Adipocyte (in vitro differentiated cells): ENCODE measurements around the gene KRT4.

Experiments used
- DNase-seq: peaks from one replicate; pipeline ENCODE4 v3.0.0-alpha.2; 2015; ENCODE audit warnings: low read depth
- H3K27me3 ChIP-seq: replicated peaks from 2 replicates; pipeline ENCODE4 v1.7.0; 2013; ENCODE audit warnings: mild to moderate bottlenecking, low read length, moderate library complexity; ENCODE audit not compliant: control insufficient read depth, insufficient read depth
- H3K36me3 ChIP-seq: 2 replicates; pipeline ENCODE4 v1.7.0; 2013; ENCODE audit warnings: low read length, mild to moderate bottlenecking, moderate library complexity; ENCODE audit not compliant: control insufficient read depth, insufficient read depth, severe bottlenecking
- H3K4me1 ChIP-seq: 2 replicates; pipeline ENCODE4 v1.7.0; 2013; ENCODE audit warnings: mild to moderate bottlenecking, low read length, moderate library complexity; ENCODE audit not compliant: control insufficient read depth, insufficient read depth
- H3K4me3 ChIP-seq: 2 replicates; pipeline ENCODE4 v1.7.0; 2013; ENCODE audit warnings: mild to moderate bottlenecking, low read length, moderate library complexity
- H3K9ac ChIP-seq: 2 replicates; pipeline ENCODE4 v1.7.0; 2013; ENCODE audit warnings: mild to moderate bottlenecking, low read length, moderate library complexity
- H3K9me3 ChIP-seq: 2 replicates; pipeline ENCODE4 v1.7.0; 2013; ENCODE audit warnings: mild to moderate bottlenecking, low read length, moderate library complexity; ENCODE audit not compliant: control insufficient read depth

KRT4 gene

GRCh38 chr12:52835271-52836041 is 21.5 kb upstream of the KRT4 start:
- Histone ChIP-seq H3K9ac (no peak overlapping the region), H3K27me3 (peaks cover 22% of the 10 kb centered on the region), H3K4me1 (peaks cover 41% of the 10 kb centered on the region), H3K9me3 (no peaks in the 10 kb centered on the region), H3K36me3 (no peaks in the 10 kb centered on the region), H3K4me3 (no peak overlapping the region)
- no peak for DNase-seq

- DNase-seq, result no peak
- H3K4me1 ChIP-seq, result peaks cover 47% of the 10 kb centered on the region
- no peaks in the 10 kb centered on the region for H3K36me3 ChIP-seq
- no peak overlapping the region for H3K4me3 ChIP-seq
- no peak overlapping the region for H3K9ac ChIP-seq
- peaks cover 16% of the 10 kb centered on the region for H3K27me3 ChIP-seq
- no peaks in the 10 kb centered on the region for H3K9me3 ChIP-seq
Measured at GRCh38 chr12:52834727-52835001, 20.7 kb upstream of the KRT4 start.

GRCh38 chr12:52833922-52834726 is 20.2 kb upstream of the KRT4 start, which contains the start of gene KRT79:
Gene KRT79, minus strand, starts transcription at chr12:52834311. Its CDS starts 51 bp downstream, at chr12:52834260.
- no peaks in the 10 kb centered on the region for H3K36me3 ChIP-seq
- H3K9ac ChIP-seq, result no peak within 1 kb of the TSS
- H3K27me3 ChIP-seq, result peaks cover 11% of the 10 kb centered on the region
- peaks cover 49% of the 10 kb centered on the region for H3K4me1 ChIP-seq
- DNase-seq, result no peak
- no peaks in the 10 kb centered on the region for H3K9me3 ChIP-seq
- no peak within 1 kb of the TSS for H3K4me3 ChIP-seq

GRCh38 chr12:52832985-52833905 is 19.3 kb upstream of the KRT4 start:
- Histone ChIP-seq H3K36me3 (no peaks in the 10 kb centered on the region), H3K4me3 (no peak overlapping the region), H3K9ac (no peak overlapping the region), H3K4me1 (peaks cover 58% of the 10 kb centered on the region), H3K9me3 (no peaks in the 10 kb centered on the region), H3K27me3 (peaks cover 2% of the 10 kb centered on the region)
- no peak for DNase-seq

- no peak for DNase-seq
Measured at GRCh38 chr12:52832451-52832850, 18.5 kb upstream of the KRT4 start.

GRCh38 chr12:52831251-52831650 is 17.3 kb upstream of the KRT4 start:
- H3K36me3 ChIP-seq, result no peaks in the 10 kb centered on the region
- H3K4me1 ChIP-seq, result peaks cover 54% of the 10 kb centered on the region
- H3K27me3 ChIP-seq, result no peaks in the 10 kb centered on the region
- no peaks in the 10 kb centered on the region for H3K9me3 ChIP-seq
- no peak overlapping the region for H3K4me3 ChIP-seq
- no peak overlapping the region for H3K9ac ChIP-seq
- no peak for DNase-seq

More at GRCh38 chr12:52832451-52832850, 18.5 kb upstream of the KRT4 start:
- Histone ChIP-seq H3K4me3 (no peak overlapping the region), H3K9me3 (no peaks in the 10 kb centered on the region), H3K4me1 (peaks cover 61% of the 10 kb centered on the region), H3K36me3 (no peaks in the 10 kb centered on the region), H3K9ac (peak overlapping the region; percentile 1), H3K27me3 (no peaks in the 10 kb centered on the region)

GRCh38 chr12:52829986-52830770 is 16.3 kb upstream of the KRT4 start:
- Histone ChIP-seq H3K4me3 (no peak overlapping the region), H3K9me3 (no peaks in the 10 kb centered on the region), H3K36me3 (no peaks in the 10 kb centered on the region), H3K27me3 (no peaks in the 10 kb centered on the region), H3K4me1 (peaks cover 45% of the 10 kb centered on the region), H3K9ac (no peak overlapping the region)
- no peak for DNase-seq

GRCh38 chr12:52828591-52829021 is 14.7 kb upstream of the KRT4 start:
- H3K4me3 ChIP-seq, result peak overlapping the region; percentile 2
- no peaks in the 10 kb centered on the region for H3K36me3 ChIP-seq
- no peak overlapping the region for H3K9ac ChIP-seq
- no peaks in the 10 kb centered on the region for H3K27me3 ChIP-seq
- peak; percentile 40 for DNase-seq
- peaks cover 45% of the 10 kb centered on the region for H3K4me1 ChIP-seq
- no peaks in the 10 kb centered on the region for H3K9me3 ChIP-seq

- H3K36me3 ChIP-seq, result no peaks in the 10 kb centered on the region
- no peak for DNase-seq
- H3K27me3 ChIP-seq, result no peaks in the 10 kb centered on the region
- no peak overlapping the region for H3K4me3 ChIP-seq
- H3K9me3 ChIP-seq, result no peaks in the 10 kb centered on the region
- H3K4me1 ChIP-seq, result peaks cover 45% of the 10 kb centered on the region
- no peak overlapping the region for H3K9ac ChIP-seq
Measured at GRCh38 chr12:52828156-52828555, 14.2 kb upstream of the KRT4 start.

GRCh38 chr12:52827499-52828090 is 13.7 kb upstream of the KRT4 start:
- no peaks in the 10 kb centered on the region for H3K36me3 ChIP-seq
- no peaks in the 10 kb centered on the region for H3K9me3 ChIP-seq
- no peak overlapping the region for H3K4me3 ChIP-seq
- no peaks in the 10 kb centered on the region for H3K27me3 ChIP-seq
- H3K9ac ChIP-seq, result no peak overlapping the region
- DNase-seq, result no peak
- peaks cover 41% of the 10 kb centered on the region for H3K4me1 ChIP-seq
